ENCODE data around the gene CPNE5.

DNA sequence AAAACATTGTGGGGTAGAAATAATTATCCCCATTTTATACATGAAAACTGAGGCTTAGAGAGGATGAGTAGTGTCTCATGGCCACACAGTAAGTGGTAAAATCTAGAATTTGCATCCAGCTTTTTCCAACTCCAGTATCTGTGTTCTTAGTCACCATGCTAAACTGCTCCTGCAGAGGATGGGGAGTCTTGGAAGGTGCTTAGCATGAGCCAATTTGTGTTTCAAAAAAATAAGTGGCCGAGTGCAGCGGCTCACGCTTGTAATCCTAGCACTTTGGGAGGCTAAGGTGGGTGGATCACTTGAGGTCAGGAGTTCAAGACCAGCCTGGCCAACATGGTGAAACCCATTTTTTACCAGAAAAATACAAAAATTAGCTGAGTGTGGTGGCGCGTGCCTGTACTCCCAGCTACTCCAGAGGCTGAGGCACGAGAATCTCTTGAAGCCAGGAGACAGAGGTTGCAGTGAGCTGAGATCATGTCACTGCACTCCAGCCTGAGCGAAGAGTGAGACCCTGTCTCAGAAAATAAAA lies 48.9 kb upstream of the CPNE5 start:
- TF ChIP-seq, protein P1, sequence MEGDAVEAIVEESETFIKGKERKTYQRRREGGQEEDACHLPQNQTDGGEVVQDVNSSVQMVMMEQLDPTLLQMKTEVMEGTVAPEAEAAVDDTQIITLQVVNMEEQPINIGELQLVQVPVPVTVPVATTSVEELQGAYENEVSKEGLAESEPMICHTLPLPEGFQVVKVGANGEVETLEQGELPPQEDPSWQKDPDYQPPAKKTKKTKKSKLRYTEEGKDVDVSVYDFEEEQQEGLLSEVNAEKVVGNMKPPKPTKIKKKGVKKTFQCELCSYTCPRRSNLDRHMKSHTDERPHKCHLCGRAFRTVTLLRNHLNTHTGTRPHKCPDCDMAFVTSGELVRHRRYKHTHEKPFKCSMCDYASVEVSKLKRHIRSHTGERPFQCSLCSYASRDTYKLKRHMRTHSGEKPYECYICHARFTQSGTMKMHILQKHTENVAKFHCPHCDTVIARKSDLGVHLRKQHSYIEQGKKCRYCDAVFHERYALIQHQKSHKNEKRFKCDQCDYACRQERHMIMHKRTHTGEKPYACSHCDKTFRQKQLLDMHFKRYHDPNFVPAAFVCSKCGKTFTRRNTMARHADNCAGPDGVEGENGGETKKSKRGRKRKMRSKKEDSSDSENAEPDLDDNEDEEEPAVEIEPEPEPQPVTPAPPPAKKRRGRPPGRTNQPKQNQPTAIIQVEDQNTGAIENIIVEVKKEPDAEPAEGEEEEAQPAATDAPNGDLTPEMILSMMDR (conservative IDR thresholded peaks at IDR 0.05; ENCODE audit: low read length), result no peak
- TF ChIP-seq EZH2phosphoT487 (IDR thresholded peaks at IDR 0.05; ENCODE audit: borderline replicate concordance), result no peak

Measured in Loucy (cell line).